HCT116 (cell line): ENCODE data around the gene MAPKAP1.

ENCODE experiments used
- CBX3 ChIP-seq: IDR thresholded peaks from 2 replicates; pipeline ENCODE4 v1.6.1; 2012; ENCODE audit warnings: low read depth
- ZFX ChIP-seq: fragments of 450-650 bp; IDR thresholded peaks from 2 replicates; pipeline ENCODE4 v1.6.1; 2017

GRCh38 chr9:125747765-125748445, 40.9 kb upstream of the MAPKAP1 start:
- TF ChIP-seq CBX3 (no peak), ZFX (no peak)
